Neutrophil (primary cell): ENCODE measurements around the gene PHYH.

Experiments used
- H3K27ac ChIP-seq: fragments of 200-600 bp; sonication (generic); 2 replicates; pipeline ENCODE4 v1.5.1; 2016; ENCODE audit warnings: mild to moderate bottlenecking, moderate library complexity
- H3K27me3 ChIP-seq: fragments of 200-600 bp; sonication (generic); 2 replicates; pipeline ENCODE4 v1.6.0; 2016; ENCODE audit warnings: mild to moderate bottlenecking
- H3K36me3 ChIP-seq: fragments of 200-600 bp; sonication (generic); 2 replicates; pipeline ENCODE4 v1.5.1; 2017
- H3K4me1 ChIP-seq, 2 experiments: fragments of 200-600 bp in 1 of 2; sonication (generic) in 1 of 2; 1 replicate in 1 of 2; 2 replicates in 1 of 2; pipeline versions ENCODE4 v1.5.1 to v1.6.1; 2013 to 2016; ENCODE audit warnings: low read depth in 1 of 2, low read length in 1 of 2, mild to moderate bottlenecking in 1 of 2, moderate library complexity in 1 of 2; ENCODE audit not compliant: control insufficient read depth in 1 of 2, insufficient read depth in 1 of 2
- H3K4me3 ChIP-seq, 2 experiments: fragments of 200-600 bp in 1 of 2; sonication (generic) in 1 of 2; 1 replicate in 1 of 2; 2 replicates in 1 of 2; pipeline ENCODE4 v1.5.1; 2013 to 2016; ENCODE audit warnings: low read depth in 1 of 2, low read length in 1 of 2, mild to moderate bottlenecking in 1 of 2, moderate library complexity in 1 of 2
- H3K9me3 ChIP-seq: fragments of 200-600 bp; sonication (generic); 2 replicates; pipeline ENCODE4 v1.5.1; 2016
- TF ChIP-seq, protein P1 (sequence below): fragments of 200-600 bp; sonication (generic); IDR thresholded peaks from 2 replicates; pipeline ENCODE4 v1.5.1; 2016; ENCODE audit warnings: antibody characterized with exemption

Gene PHYH

DNA sequence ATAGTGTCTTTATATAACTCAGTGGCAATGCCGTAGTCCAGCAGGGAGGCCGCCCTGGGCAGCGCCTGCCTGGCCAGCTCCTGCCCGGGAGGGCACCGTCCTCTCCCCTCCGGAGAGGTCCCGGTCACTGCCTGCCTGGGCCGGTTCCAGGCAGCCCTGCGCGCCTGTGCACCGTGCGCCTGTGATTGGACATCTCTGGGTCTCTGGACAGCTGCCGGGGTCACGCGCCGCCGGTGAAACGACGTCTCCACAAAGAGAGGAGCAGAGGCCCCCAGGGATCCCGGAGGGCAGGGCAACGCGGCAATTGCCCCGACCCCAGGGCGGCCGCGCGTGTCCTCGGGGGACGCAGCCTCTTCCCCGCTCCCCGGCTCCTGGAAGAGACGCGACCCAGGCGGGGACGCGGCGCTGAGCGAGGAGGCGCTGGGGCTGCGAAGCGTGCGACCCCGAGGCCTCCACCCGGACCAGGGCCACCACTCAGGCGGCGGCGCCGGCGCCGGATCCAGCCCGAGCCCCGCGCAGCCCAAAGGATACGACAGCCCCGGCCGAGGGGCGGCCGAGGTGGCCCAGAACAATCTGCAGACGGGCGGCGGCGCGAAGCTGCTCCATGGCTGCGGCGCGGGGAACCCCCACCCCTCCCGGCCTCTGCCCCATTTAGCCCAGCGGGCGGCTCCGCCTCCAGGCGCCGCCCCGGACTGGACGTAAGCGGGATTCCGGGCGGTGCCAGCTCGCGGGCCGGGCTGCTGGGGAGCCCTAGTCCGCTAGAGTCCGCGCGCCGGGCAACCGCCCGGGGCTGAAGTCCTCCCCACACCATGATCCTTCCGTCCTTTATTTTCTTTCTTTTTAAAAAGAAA lies at the start of gene PHYH:
TSS of gene PHYH (minus strand) at position 628 of the 851 bp plus-strand sequence. CDS start at position 606, 22 bp downstream.
- Histone ChIP-seq H3K36me3 (no peaks in the 10 kb centered on the region), H3K27me3 (peaks cover 11% of the 10 kb centered on the region), H3K27ac (no peak within 1 kb of the TSS), H3K9me3 (no peaks in the 10 kb centered on the region), H3K4me3 (peak within 1 kb of the TSS; percentile 63 to 80), H3K4me1 (peaks cover 18 to 20% of the 10 kb centered on the region in 2 experiments)
- TF ChIP-seq, protein P1, sequence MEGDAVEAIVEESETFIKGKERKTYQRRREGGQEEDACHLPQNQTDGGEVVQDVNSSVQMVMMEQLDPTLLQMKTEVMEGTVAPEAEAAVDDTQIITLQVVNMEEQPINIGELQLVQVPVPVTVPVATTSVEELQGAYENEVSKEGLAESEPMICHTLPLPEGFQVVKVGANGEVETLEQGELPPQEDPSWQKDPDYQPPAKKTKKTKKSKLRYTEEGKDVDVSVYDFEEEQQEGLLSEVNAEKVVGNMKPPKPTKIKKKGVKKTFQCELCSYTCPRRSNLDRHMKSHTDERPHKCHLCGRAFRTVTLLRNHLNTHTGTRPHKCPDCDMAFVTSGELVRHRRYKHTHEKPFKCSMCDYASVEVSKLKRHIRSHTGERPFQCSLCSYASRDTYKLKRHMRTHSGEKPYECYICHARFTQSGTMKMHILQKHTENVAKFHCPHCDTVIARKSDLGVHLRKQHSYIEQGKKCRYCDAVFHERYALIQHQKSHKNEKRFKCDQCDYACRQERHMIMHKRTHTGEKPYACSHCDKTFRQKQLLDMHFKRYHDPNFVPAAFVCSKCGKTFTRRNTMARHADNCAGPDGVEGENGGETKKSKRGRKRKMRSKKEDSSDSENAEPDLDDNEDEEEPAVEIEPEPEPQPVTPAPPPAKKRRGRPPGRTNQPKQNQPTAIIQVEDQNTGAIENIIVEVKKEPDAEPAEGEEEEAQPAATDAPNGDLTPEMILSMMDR = no peak

DNA sequence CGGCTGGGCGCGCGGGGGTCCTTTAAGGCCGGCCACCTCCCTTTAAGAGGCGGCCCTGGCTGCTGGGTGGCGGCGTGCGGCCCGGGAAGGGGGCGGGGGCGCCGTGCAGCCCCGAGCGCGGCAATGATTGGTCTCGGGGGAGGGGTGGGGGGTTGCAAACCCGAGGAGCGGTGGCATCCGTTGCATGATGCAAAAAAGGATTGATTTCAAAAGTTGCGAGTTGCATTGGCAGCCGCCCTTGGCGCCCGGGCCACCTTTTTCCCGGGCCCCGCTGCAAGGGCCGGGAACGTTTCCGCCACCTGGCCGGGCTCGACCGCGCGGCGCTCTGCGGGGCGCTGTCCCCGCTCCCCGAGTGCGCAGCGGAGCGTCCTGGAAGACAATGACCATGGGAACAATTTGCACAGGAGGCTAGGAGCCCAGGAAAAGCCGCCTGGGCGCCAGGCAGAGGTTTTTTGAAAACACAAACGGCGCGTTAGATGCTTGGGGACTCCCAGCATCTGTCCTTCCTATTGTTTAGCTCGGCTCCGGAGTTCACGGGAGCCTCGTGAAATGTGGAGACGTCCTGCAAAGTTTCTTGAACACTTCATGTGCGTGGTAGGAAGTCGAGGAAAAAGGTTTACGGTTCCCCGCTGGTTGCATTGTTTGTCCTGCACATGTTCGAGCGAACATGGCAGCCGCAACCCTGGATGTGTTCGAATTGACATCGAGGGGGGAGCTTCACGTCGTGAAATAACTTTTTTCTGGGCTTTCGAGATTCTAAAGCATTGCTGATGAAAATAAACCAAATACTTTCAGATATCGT lies 48.6 kb upstream of the PHYH start, which contains the start of gene SEPHS1:
TSS of gene SEPHS1 (minus strand) at position 78 of the 802 bp plus-strand sequence. CDS start 3,343 bp downstream, outside the sequence.
- peaks cover 25 to 29% of the 10 kb centered on the region in 2 experiments for H3K4me1 ChIP-seq
- no peaks in the 10 kb centered on the region for H3K36me3 ChIP-seq
- TF ChIP-seq, protein P1 = no peak
- peak within 1 kb of the TSS; percentile 63 to 71 for H3K4me3 ChIP-seq
- peaks cover 44% of the 10 kb centered on the region for H3K27me3 ChIP-seq
- peak within 1 kb of the TSS; percentile 57 for H3K27ac ChIP-seq
- no peaks in the 10 kb centered on the region for H3K9me3 ChIP-seq

DNA sequence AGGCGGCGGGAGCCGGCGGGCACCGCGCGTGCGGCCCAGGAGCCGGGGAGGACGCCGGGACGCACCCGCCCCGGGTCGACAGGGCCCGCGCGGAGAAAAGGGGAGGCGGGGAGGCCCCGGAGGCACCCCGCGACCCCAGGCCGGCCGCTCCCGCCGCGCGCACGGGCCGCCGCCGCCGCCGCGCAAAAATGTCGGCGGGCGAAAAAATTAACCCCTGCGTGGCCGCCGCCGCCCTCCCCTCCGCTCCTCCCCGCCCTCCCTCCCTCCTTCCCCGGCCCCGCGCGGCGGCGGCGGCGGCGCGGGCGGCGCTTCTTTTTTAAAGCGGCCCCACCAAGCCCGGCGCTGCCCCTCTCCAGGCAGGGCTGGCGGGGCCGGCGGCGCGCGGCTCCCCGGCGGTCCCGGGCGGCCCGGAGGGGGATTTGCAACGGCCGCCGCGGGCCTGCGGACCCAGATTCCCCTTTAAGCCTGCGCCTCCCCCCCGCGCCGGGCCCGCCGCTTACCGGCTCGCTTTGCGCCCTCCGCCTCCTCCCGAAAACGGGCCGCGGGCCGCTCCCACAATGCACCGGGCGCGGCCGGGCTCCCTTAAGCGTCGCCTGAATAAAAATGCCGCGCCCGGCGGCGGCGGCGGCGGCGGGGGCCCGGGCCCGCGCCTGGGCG lies 47.8 kb upstream of the PHYH start:
- peak overlapping the region; percentile 57 for H3K27ac ChIP-seq
- TF ChIP-seq, protein P1 = no peak
- peaks cover 43% of the 10 kb centered on the region for H3K27me3 ChIP-seq
- peaks cover 25 to 29% of the 10 kb centered on the region in 2 experiments for H3K4me1 ChIP-seq
- peak overlapping the region; percentile 63 to 71 for H3K4me3 ChIP-seq
- H3K36me3 ChIP-seq = no peaks in the 10 kb centered on the region
- H3K9me3 ChIP-seq = no peaks in the 10 kb centered on the region

DNA sequence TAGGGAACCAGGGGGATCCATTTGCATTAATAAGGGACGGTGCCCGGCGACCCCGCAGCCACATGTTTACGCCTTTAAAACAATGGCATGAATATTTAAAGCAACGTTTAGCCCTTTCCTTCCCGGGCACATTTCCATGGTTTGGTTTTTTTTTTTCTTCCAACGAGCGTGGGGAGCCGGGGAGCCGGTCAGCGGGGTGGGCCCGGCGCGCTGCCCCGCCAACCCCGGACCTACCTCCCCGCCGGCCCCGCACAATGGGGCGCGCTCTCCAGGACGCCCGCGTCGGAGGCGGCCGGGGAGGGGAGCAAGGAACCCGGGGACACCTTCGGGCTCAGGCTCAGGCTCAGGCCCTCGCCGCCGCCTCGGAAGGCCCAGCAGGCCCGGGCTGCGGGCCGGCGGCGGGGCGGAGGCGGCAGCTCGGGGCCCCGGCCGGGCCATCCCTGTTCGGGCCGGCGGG lies 47.2 kb upstream of the PHYH start:
- Histone ChIP-seq H3K36me3 (no peaks in the 10 kb centered on the region), H3K27ac (no peak overlapping the region), H3K9me3 (no peaks in the 10 kb centered on the region), H3K27me3 (peaks cover 37% of the 10 kb centered on the region), H3K4me3 (peak overlapping the region; percentile 55 to 63), H3K4me1 (peaks cover 25 to 29% of the 10 kb centered on the region in 2 experiments)
- TF ChIP-seq, protein P1 = no peak
